ENCODE measurements around the gene MRPL24. TPM values are rescaled to one million over a fixed set of nuclear protein-coding genes. Genes with fewer than 3 reads are reported as not detected.

MRPL24 gene
- total and polyA plus RNA-seq, 2 of the 13 experiments (the other 11 are each of a cell fraction or from before 2014, with no cell fraction given), result 38.1 to 42.9 TPM

- TF ChIP-seq SIN3A (IDR thresholded peaks at IDR 0.05; ENCODE audit: borderline replicate concordance, low read depth, low read length), result peak; percentile 70; the same call in 1 of the 2 replicates
- TF ChIP-seq BRCA1 (CRISPR knock-in tag; IDR thresholded peaks at IDR 0.05), result peak; percentile 32; the same call in 1 of the 2 replicates
- no peak for TF ChIP-seq STAT5B (CRISPR knock-in tag; IDR thresholded peaks at IDR 0.05)
- TF ChIP-seq GLI4 (CRISPR knock-in tag; IDR thresholded peaks at IDR 0.05; ENCODE audit: borderline replicate concordance), result no peak
- TF ChIP-seq HDAC1 (CRISPR knock-in tag; IDR thresholded peaks at IDR 0.05), result no peak
- TF ChIP-seq ELK4 (CRISPR knock-in tag; IDR thresholded peaks at IDR 0.05; ENCODE audit: borderline replicate concordance), result peak; percentile 78; the same call in 1 of the 2 replicates
- no peak for TF ChIP-seq SRF (IDR thresholded peaks at IDR 0.05; ENCODE audit: low read depth, low read length)
- TF ChIP-seq ZNF136 (CRISPR knock-in tag; IDR thresholded peaks at IDR 0.05; ENCODE audit: low read depth), result no peak; the same call in 1 of the 2 replicates
- TF ChIP-seq ISL2 (CRISPR knock-in tag; IDR thresholded peaks at IDR 0.05), result 0 out of 2 replicates have a peak, but pooled peaks have one; percentile 16
- no peak for TF ChIP-seq MTF2 (CRISPR knock-in tag; IDR thresholded peaks at IDR 0.05; ENCODE audit: borderline replicate concordance)
- no peak for TF ChIP-seq ZNF557 (CRISPR knock-in tag; IDR thresholded peaks at IDR 0.05)
- no peak for TF ChIP-seq KDM1A (CRISPR knock-in tag; IDR thresholded peaks at IDR 0.05)
- no peak for TF ChIP-seq ATF4 (CRISPR knock-in tag; IDR thresholded peaks at IDR 0.05)
- peak; percentile 57 for TF ChIP-seq NFYB (CRISPR knock-in tag; IDR thresholded peaks at IDR 0.05)
- 0 out of 2 replicates have a peak, but pooled peaks have one; percentile 66 for TF ChIP-seq KIAA2018 (CRISPR knock-in tag; IDR thresholded peaks at IDR 0.05; ENCODE audit: borderline replicate concordance)
- TF ChIP-seq ZBTB44 (CRISPR knock-in tag; IDR thresholded peaks at IDR 0.05), result no peak
- 0 out of 2 replicates have a peak, but pooled peaks have one; percentile 42 for TF ChIP-seq ZNF446 (CRISPR knock-in tag; IDR thresholded peaks at IDR 0.05)
These were observed 26.4 kb upstream of the MRPL24 start, which contains the start of gene PRCC (continued) for GRCh38 chr1:156767101-156767878.

All from HepG2 (cell line).